ENCODE data around the gene GPR55.

- TF ChIP-seq CTCF (IDR thresholded peaks at IDR 0.05) (peak in 1 of 3 experiments; percentile 5), POLR2A (IDR thresholded peaks at IDR 0.05) (no peak)
Observed at GRCh38 chr2:230913406-230914143, 11.5 kb downstream of the GPR55 start.
